ENCODE measurements around the gene PATL2. TPM values are rescaled to one million over a fixed set of nuclear protein-coding genes. Genes with fewer than 3 reads are reported as not detected.

Gene PATL2
- total and polyA plus RNA-seq, 2 experiments from 2014 or later: 0.77 to 0.85 TPM

- Histone ChIP-seq H2AFZ (no peak overlapping the region), H3K27ac (peak overlapping the region; percentile 99), H3K36me3 (replicated peaks; ENCODE audit: insufficient read depth, low read depth) (no peaks in the 10 kb centered on the region), H3K4me3 (peak overlapping the region; percentile 83), H3K9me3 (ENCODE audit: low read depth) (no peaks in the 10 kb centered on the region), H3K27me3 (no peaks in the 10 kb centered on the region), H3K79me2 (peaks cover 50% of the 10 kb centered on the region), H4K20me1 (ENCODE audit: insufficient read depth, poor library complexity, severe bottlenecking) (peaks cover 32% of the 10 kb centered on the region), H3K4me2 (peak overlapping the region; percentile 90), H3K9me2 (replicated peaks; ENCODE audit: insufficient read depth) (no peaks in the 10 kb centered on the region), H3K4me1 (ENCODE audit: insufficient read depth) (peaks cover 4% of the 10 kb centered on the region)
- WGBS (ENCODE audit: low lambda C conversion rate, missing lambda C conversion rate): 52% methylated on average over 24 of the region's 24 CpGs
- DNase-seq (ENCODE audit: low spot score): peak; percentile 78
- TF ChIP-seq CTCF (IDR thresholded peaks at IDR 0.05; ENCODE audit: poor library complexity): no peak
Measured at GRCh38 chr15:44712346-44713005, 1.4 kb upstream of the PATL2 start.

- Histone ChIP-seq H2AFZ (peak overlapping the region; percentile 28), H4K20me1 (ENCODE audit: insufficient read depth, poor library complexity, severe bottlenecking) (peaks cover 32% of the 10 kb centered on the region), H3K27me3 (no peaks in the 10 kb centered on the region), H3K36me3 (replicated peaks; ENCODE audit: insufficient read depth, low read depth) (no peaks in the 10 kb centered on the region), H3K9me3 (ENCODE audit: low read depth) (no peaks in the 10 kb centered on the region), H3K4me2 (peak overlapping the region; percentile 90), H3K9me2 (replicated peaks; ENCODE audit: insufficient read depth) (no peaks in the 10 kb centered on the region), H3K79me2 (peaks cover 50% of the 10 kb centered on the region), H3K27ac (peak overlapping the region; percentile 99), H3K4me3 (peak overlapping the region; percentile 83), H3K4me1 (ENCODE audit: insufficient read depth) (peaks cover 4% of the 10 kb centered on the region)
- no peak for TF ChIP-seq EZH2phosphoT487 (IDR thresholded peaks at IDR 0.05; ENCODE audit: low read depth, severe bottlenecking, unreplicated experiment)
- no peak for TF ChIP-seq CTCF (IDR thresholded peaks at IDR 0.05; ENCODE audit: poor library complexity)
- TF ChIP-seq EZH2 (IDR thresholded peaks at IDR 0.05; ENCODE audit: borderline replicate concordance): no peak
- 2% methylated on average over 38 of the region's 46 CpGs for WGBS (ENCODE audit: low lambda C conversion rate, missing lambda C conversion rate)
- DNase-seq (ENCODE audit: low spot score): peak; percentile 69
Measured at GRCh38 chr15:44711743-44712345, 721 bp upstream of the PATL2 start.

GRCh38 chr15:44710236-44711095, 657 bp downstream of the PATL2 start:
- H3K79me2 ChIP-seq: peaks cover 47% of the 10 kb centered on the region
- peaks cover 4% of the 10 kb centered on the region for H3K4me1 ChIP-seq (ENCODE audit: insufficient read depth)
- DNase-seq (ENCODE audit: low spot score): peak; percentile 47
- TF ChIP-seq EZH2 (IDR thresholded peaks at IDR 0.05; ENCODE audit: borderline replicate concordance) (no peak), EZH2phosphoT487 (IDR thresholded peaks at IDR 0.05; ENCODE audit: low read depth, severe bottlenecking, unreplicated experiment) (no peak), CTCF (IDR thresholded peaks at IDR 0.05; ENCODE audit: poor library complexity) (peak; percentile 47)
- H3K27ac ChIP-seq: peak overlapping the region; percentile 99
- H3K9me2 ChIP-seq (replicated peaks; ENCODE audit: insufficient read depth): no peaks in the 10 kb centered on the region
- peak overlapping the region; percentile 79 for H3K4me2 ChIP-seq
- H2AFZ ChIP-seq: peak overlapping the region; percentile 70
- no peaks in the 10 kb centered on the region for H3K27me3 ChIP-seq
- no peaks in the 10 kb centered on the region for H3K36me3 ChIP-seq (replicated peaks; ENCODE audit: insufficient read depth, low read depth)
- peak overlapping the region; percentile 68 for H3K4me3 ChIP-seq
- no peaks in the 10 kb centered on the region for H3K9me3 ChIP-seq (ENCODE audit: low read depth)
- H4K20me1 ChIP-seq (ENCODE audit: insufficient read depth, poor library complexity, severe bottlenecking): peaks cover 27% of the 10 kb centered on the region
- WGBS (ENCODE audit: low lambda C conversion rate, missing lambda C conversion rate): 39% methylated on average over 11 of the region's 11 CpGs

All from hepatocyte (in vitro differentiated cells).